ENCODE results near the gene HECTD1. TPM values are rescaled to one million over a fixed set of nuclear protein-coding genes. Genes with fewer than 3 reads are reported as not detected.

The HECTD1 gene
- total RNA-seq, 1 experiment from 2014 or later: 101 TPM

GRCh38 chr14:31239741-31240140 lies 32.1 kb upstream of the HECTD1 start:
- ChIA-PET POLR2A (no interaction called here), CTCF (no interaction called here)
- Histone ChIP-seq H3K27ac (ENCODE audit: low read length) (no peak overlapping the region), H3K4me3 (ENCODE audit: low read depth in 2 of 2, low read length in 2 of 2) (no peak overlapping the region), H3K9me3 (ENCODE audit: control insufficient read depth, insufficient read depth, low read depth, low read length) (no peaks in the 10 kb centered on the region), H3K27me3 (ENCODE audit: control insufficient read depth, insufficient read depth, low read length) (no peaks in the 10 kb centered on the region), H3K4me1 (ENCODE audit: control insufficient read depth, insufficient read depth, low read length) (no peaks in the 10 kb centered on the region), H3K36me3 (ENCODE audit: control insufficient read depth, insufficient read depth, low read length) (no peaks in the 10 kb centered on the region)
- intact Hi-C loops (cut with micrococcal nuclease; ENCODE audit: unreplicated experiment): no loop called here
- no peak for TF ChIP-seq CTCF (IDR thresholded peaks at IDR 0.05)
- TF ChIP-seq SIN3A (IDR thresholded peaks at IDR 0.05; ENCODE audit: borderline replicate concordance, insufficient read depth, low read depth, low read length): no peak
- no peak for TF ChIP-seq POLR2AphosphoS5 (IDR thresholded peaks at IDR 0.05; ENCODE audit: low read depth, low read length)
- TF ChIP-seq REST (IDR thresholded peaks at IDR 0.05; ENCODE audit: insufficient read depth in 1 of 2, low read depth in 2 of 2, low read length in 1 of 2): no peak
- no peak for TF ChIP-seq TCF7L2 (IDR thresholded peaks at IDR 0.05; ENCODE audit: low read depth, low read length)
- in situ Hi-C loops (cut with HindIII; ENCODE audit: low pct_unique_long_range_greater_than_20kb, low sequenced_read_pairs): no loop called here
- no peak for DNase-seq (ENCODE audit: low read depth, low spot score)
- ATAC-seq: no peak
- no TSS peak for BruUV-seq (replicated peaks)

GRCh38 chr14:31235462-31235861 lies 27.9 kb upstream of the HECTD1 start:
- CTCF ChIA-PET: no interaction called here
- H3K4me3 ChIP-seq (ENCODE audit: low read depth in 2 of 2, low read length in 2 of 2): no peak overlapping the region
- no peak for ATAC-seq

GRCh38 chr14:31232081-31232480 lies 24.5 kb upstream of the HECTD1 start:
- H3K4me1 ChIP-seq (ENCODE audit: control insufficient read depth, insufficient read depth, low read length): no peaks in the 10 kb centered on the region; the same call in 1 of the 2 replicates
- CTCF ChIA-PET: no interaction called here
- POLR2A ChIA-PET: interaction anchor here (0.6 kb wide), 1 partner anchor 115 kb away, joined by 4 read pairs; no protein-coding TSS in a partner anchor
- ATAC-seq: no peak
- no peaks in the 10 kb centered on the region for H3K27me3 ChIP-seq (ENCODE audit: control insufficient read depth, insufficient read depth, low read length)
- no TSS peak for BruUV-seq (replicated peaks)
- no peaks in the 10 kb centered on the region for H3K36me3 ChIP-seq (ENCODE audit: control insufficient read depth, insufficient read depth, low read length)
- intact Hi-C loops (cut with micrococcal nuclease; ENCODE audit: unreplicated experiment): no loop called here
- no peak overlapping the region for H3K4me3 ChIP-seq (ENCODE audit: low read depth in 2 of 2, low read length in 2 of 2)
- no peak overlapping the region for H3K27ac ChIP-seq (ENCODE audit: low read length)
- no peak for TF ChIP-seq TCF7L2 (IDR thresholded peaks at IDR 0.05; ENCODE audit: low read depth, low read length)
- no peak for TF ChIP-seq POLR2AphosphoS5 (IDR thresholded peaks at IDR 0.05; ENCODE audit: low read depth, low read length)
- TF ChIP-seq SIN3A (IDR thresholded peaks at IDR 0.05; ENCODE audit: borderline replicate concordance, insufficient read depth, low read depth, low read length): no peak
- TF ChIP-seq CTCF (IDR thresholded peaks at IDR 0.05): no peak
- no peak for TF ChIP-seq REST (IDR thresholded peaks at IDR 0.05; ENCODE audit: insufficient read depth in 1 of 2, low read depth in 2 of 2, low read length in 1 of 2)
- DNase-seq (ENCODE audit: low read depth, low spot score): no peak
- H3K9me3 ChIP-seq (ENCODE audit: control insufficient read depth, insufficient read depth, low read depth, low read length): no peaks in the 10 kb centered on the region
- in situ Hi-C loops (cut with HindIII; ENCODE audit: low pct_unique_long_range_greater_than_20kb, low sequenced_read_pairs): no loop called here

More at GRCh38 chr14:31235462-31235861, 27.9 kb upstream of the HECTD1 start:
- DNase-seq (ENCODE audit: low read depth, low spot score): no peak
- intact Hi-C loops (cut with micrococcal nuclease; ENCODE audit: unreplicated experiment) (no loop called here), in situ Hi-C loops (cut with HindIII; ENCODE audit: low pct_unique_long_range_greater_than_20kb, low sequenced_read_pairs) (no loop called here)
- Histone ChIP-seq H3K4me1 (ENCODE audit: control insufficient read depth, insufficient read depth, low read length) (no peaks in the 10 kb centered on the region), H3K9me3 (ENCODE audit: control insufficient read depth, insufficient read depth, low read depth, low read length) (no peaks in the 10 kb centered on the region), H3K27me3 (ENCODE audit: control insufficient read depth, insufficient read depth, low read length) (no peaks in the 10 kb centered on the region), H3K27ac (ENCODE audit: low read length) (no peak overlapping the region), H3K36me3 (ENCODE audit: control insufficient read depth, insufficient read depth, low read length) (no peaks in the 10 kb centered on the region)
- POLR2A ChIA-PET: no interaction called here
- no TSS peak for BruUV-seq (replicated peaks)
- TF ChIP-seq POLR2AphosphoS5 (IDR thresholded peaks at IDR 0.05; ENCODE audit: low read depth, low read length) (no peak), SIN3A (IDR thresholded peaks at IDR 0.05; ENCODE audit: borderline replicate concordance, insufficient read depth, low read depth, low read length) (no peak)

Data from Panc1 (cell line).